ENCODE data around the gene ETDC.
"Not testable (repeated sequence)": the region's sequence is repeated elsewhere in the genome, so short reads cannot be mapped to it uniquely, and the experiment has no call there.

Gene ETDC

DNA sequence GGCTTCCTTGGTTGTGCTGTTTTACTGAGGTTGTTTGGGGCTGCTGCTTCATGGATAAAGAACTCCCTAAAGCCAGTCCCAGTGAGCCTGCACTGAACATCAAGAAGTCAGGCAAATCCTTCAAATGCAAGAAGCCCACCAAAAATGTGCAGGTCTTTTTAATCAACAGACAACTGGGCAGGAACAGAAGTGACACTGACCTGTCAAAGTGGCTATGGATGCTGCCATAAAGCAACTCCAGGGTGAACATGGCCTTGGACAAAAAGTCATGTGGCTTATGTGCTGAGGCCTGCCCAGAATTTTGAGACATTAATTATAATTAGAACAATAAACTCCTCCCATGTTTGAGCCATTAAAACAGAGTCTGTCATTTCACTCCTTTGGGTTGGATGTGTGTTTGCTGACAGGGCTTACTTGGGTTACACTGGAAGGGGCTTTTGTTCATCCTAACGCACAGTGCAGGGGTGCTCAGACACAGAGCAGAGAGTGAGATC lies at the start of gene ETDC:
TSS of gene ETDC (plus strand) at position 51 of the 494 bp plus-strand sequence. CDS start at position 51, 0 bp downstream.
- in situ Hi-C loops (cut with MboI; ENCODE audit: low sequenced_read_pairs) = no loop called here

- in situ Hi-C loops (cut with MboI; ENCODE audit: low sequenced_read_pairs) = not testable (repeated sequence)
These were observed 48.3 kb upstream of the ETDC start for GRCh38 chrX:135260976-135261375.

DNA sequence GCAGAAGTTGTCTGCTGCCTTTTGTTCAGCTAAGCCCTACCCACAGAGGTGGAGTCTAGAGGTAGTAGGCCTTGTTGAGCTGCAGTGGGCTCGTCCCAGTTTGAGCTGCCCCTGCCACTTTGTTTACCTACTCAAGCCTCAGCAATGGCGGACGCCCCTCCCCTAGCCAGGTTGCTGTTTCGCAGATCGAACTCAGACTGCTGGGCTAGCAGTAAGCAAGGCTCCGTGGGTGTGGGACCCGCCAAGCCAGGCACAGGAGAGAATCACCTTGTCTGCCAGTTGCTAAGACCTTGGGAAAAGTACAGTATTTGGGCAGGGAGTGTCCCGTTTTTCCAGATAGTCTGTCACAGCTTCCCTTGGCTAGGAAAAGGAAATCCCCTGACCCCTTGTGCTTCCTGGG lies 45.9 kb upstream of the ETDC start:
- in situ Hi-C loops (cut with MboI; ENCODE audit: low sequenced_read_pairs) = not testable (repeated sequence)

DNA sequence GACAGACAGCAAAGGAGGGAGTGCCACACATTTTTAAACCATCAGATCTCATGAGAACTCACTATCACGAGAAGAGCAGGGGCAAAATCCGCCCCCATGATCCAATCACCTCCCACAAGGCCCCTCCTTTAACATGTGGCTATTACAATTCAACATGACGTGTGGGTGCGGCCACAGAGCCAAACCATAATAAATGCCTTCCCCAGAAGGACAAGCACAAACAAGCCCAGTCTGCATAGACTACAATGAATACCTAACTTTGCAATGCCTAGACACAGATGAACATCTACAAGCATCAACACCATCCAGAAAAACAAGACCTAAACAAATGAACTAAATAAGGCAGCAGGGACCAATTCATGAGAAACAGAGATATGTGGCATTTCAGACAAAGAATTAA lies 45.1 kb upstream of the ETDC start:
- in situ Hi-C loops (cut with MboI; ENCODE audit: low sequenced_read_pairs) = no loop called here

DNA sequence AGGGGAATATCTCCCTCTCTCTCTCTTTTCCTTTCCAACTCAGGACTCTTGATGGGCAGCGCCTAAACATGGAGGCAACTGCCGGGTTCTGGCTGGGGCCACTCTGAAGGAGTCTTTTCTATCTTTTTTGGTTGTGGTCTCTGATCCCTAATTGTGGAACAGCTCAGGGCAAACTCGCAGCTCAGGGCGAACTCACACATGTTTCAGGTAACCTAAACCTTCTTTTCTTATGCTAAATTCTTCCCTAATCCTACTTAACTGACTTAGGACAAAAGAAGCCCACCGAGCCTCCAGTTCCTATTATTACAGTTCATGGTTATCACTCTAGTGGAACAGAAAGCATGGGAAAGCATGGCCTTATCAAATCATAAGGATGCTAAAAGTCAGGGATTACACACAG lies 36.1 kb upstream of the ETDC start:
- in situ Hi-C loops (cut with MboI; ENCODE audit: low sequenced_read_pairs) = no loop called here

GRCh38 chrX:135275973-135276372 lies 33.3 kb upstream of the ETDC start:
- in situ Hi-C loops (cut with MboI; ENCODE audit: low sequenced_read_pairs) = no loop called here

- in situ Hi-C loops (cut with MboI; ENCODE audit: low sequenced_read_pairs) = no loop called here
These were observed 21.9 kb upstream of the ETDC start for GRCh38 chrX:135287266-135287823.

GRCh38 chrX:135295238-135295943 lies 13.9 kb upstream of the ETDC start:
- in situ Hi-C loops (cut with MboI; ENCODE audit: low sequenced_read_pairs) = no loop called here

DNA sequence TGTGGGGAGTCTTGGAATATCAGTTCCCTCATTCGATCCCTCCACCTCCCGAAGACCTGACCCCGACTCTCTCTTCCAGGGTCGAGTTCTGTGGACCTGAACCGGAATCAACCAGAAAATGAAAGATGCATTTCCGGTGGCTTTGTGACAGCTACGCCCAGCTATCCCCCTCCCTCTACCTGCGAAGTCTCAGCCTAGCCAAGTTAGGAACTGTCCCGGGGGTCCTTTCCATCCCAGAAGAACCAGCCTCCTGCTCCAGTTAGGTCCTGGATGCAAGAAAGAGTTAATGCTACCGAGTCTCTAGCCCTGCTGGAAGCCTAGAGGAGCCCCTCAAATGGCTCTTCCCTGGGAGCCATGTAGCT lies 13.4 kb upstream of the ETDC start:
- in situ Hi-C loops (cut with MboI; ENCODE audit: low sequenced_read_pairs) = no loop called here

DNA sequence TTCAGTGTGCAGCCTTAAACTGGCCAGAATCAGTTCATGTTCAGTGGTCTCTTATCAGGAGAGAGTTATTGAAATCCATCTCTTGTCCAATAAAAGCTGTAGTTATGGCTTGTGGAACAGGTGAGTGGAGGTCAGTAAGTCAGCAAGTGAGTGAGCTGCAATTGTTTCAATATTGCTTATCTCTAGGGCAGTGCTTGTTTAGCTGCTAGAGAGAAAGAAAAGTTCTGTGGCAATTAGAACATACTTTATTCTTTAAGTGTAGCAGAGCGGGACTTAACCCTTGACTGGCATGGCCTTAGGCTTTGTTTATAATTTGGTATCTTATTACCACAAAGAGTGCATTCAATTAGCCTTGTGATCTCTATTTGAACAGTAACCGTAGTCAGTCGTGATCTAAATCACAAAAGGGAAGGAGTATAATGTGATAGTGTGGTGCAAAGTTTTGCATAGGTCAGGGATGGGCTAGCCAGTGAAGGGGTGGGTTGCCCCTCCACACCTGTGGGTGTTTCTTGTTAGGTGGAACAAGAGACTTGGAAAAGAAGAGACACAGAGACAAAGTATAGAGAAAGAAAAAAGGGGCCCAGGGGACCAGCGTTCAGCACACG lies 6.9 kb upstream of the ETDC start:
- in situ Hi-C loops (cut with MboI; ENCODE audit: low sequenced_read_pairs) = no loop called here

- in situ Hi-C loops (cut with MboI; ENCODE audit: low sequenced_read_pairs) = no loop called here
These were observed 4.5 kb upstream of the ETDC start for GRCh38 chrX:135304741-135305140.

DNA sequence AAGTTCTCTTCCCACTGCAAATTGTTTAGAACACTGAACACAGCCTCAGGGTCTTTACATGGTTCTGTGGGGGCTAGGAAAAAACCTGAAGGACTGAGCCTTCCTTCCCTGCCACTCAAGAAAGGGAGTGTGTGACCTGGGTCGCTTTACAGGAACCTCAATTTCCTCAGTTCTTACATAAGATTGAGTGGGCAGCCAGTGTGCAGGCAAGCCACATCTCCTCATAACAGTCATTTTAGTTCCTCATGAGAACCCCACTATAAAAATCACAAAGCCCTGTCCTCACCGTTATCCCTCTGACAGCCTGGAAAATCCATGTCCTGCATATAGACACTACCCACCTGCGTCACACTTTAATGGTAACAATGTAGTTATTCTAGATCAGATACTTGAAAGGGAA lies 2.1 kb upstream of the ETDC start:
- in situ Hi-C loops (cut with MboI; ENCODE audit: low sequenced_read_pairs) = no loop called here

DNA sequence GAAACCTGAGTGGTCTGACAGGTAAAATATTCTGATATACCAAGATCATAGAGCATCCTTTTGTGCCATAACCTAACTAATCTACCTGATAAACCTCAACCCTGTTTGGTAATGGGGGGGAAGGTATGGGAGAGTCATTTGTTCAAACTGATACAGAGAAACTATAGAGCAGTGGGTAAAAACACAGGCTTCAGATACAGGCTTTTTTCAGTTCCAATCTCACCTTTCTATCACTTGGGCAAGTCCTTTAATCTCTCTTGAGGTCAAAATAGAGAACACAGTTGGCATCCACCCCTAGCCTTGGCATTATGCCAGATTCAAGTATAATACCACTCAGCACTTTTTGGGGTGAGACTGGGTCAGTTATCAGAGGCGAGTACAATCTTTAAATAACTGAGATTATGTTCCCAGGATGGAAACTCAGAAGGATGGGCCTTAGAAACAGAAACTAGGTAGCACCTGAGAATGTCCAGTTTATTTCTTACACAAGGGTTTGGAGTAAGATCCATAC lies 880 bp upstream of the ETDC start:
- in situ Hi-C loops (cut with MboI; ENCODE audit: low sequenced_read_pairs) = no loop called here

DNA sequence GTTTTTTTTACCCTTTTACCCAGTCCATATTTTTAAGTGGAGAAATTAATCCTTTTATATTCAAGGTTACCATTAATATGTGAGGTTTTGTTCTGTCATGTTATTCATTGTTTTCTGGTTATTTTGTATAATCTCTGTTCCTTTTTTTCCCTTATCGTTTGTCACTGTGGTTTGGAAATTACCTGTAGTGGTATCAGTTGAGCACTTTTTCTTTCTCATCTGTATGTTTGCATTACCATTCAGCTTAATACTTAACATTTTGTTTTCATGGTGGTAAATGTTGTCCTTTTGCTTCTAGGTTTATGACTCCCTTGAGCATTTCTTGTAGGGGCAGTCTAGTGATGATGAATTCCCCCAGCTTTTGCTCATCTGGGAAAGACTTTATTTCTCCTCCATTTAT lies 6.6 kb downstream of the ETDC start:
- in situ Hi-C loops (cut with MboI; ENCODE audit: low sequenced_read_pairs) = no loop called here

DNA sequence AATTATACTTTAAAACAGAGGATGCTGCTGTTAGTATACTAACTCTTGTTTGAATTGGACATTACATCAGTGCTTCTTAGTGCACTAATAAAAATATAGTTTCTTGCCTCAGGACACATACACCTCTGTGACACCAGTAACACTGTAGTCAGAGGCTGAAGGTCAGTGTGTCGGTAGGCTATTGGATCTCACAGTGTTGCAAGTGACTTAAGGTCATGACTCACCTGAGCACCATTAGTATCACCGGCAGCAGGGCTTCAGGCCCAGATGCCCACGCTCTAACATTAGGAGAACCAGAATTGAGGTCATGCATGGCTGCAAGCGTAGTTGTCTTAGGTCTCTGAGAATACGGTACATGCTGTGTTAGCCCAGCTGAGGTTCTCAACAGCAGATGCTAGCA lies 15.2 kb downstream of the ETDC start:
- in situ Hi-C loops (cut with MboI; ENCODE audit: low sequenced_read_pairs) = no loop called here

DNA sequence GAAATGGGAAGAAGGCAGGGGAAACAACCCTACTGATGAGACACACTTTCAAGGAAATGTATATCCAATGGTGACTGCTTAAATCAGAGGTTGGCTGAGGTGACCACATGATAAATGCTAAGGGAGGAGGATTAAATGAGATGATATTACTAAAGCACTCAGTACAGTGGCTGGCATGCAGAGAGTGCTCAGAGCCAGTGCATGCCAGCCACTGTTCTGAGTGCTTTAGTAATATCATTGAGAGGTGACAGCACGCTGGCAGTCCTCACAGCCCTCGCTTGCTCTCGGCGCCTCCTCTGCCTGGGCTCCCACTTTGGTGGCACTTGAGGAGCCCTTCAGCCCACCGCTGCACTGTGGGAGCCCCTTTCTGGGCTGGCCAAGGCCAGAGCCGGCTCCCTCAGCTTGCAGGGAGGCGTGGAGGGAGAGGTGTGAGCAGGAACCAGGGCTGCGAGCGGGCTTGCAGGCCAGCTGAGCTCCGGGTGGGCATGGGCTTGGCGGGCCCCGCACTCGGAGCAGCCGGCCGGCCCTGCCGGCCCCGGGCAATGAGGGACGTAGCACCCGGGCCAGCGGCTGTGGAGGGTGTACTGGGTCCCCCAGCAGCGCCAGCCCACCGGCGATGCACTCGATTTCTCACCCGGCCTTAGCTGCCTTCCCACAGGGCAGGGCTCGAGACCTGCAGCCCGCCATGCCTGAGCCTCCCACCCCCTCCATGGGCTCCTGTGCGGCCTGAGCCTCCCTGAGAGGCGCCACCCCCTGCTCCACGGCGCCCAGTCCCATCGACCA lies 15.9 kb downstream of the ETDC start:
- in situ Hi-C loops (cut with MboI; ENCODE audit: low sequenced_read_pairs) = not testable (repeated sequence)

DNA sequence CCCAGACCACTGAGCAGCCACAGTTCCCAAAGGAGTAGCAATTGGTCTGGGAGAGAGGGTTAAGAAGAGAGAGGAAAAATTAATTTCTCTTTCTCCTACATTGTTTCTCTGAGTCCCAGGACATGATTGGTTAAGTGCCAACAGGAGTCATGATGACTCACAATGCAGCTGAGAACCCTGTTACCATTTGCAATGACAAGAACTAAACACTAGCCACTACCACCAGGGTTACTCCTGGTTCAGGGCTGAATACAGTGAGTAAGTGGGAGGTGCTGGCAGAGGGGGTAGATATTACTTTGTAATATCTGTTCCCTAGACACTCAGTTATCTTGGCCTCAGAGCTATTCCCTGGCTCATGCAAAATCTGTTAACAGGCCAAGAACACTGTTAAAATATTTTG lies 18.0 kb downstream of the ETDC start:
- in situ Hi-C loops (cut with MboI; ENCODE audit: low sequenced_read_pairs) = no loop called here

GRCh38 chrX:135328421-135329005 lies 19.2 kb downstream of the ETDC start:
- in situ Hi-C loops (cut with MboI; ENCODE audit: low sequenced_read_pairs) = no loop called here

- in situ Hi-C loops (cut with MboI; ENCODE audit: low sequenced_read_pairs) = no loop called here
These were observed 21.4 kb downstream of the ETDC start for GRCh38 chrX:135330706-135331105.

DNA sequence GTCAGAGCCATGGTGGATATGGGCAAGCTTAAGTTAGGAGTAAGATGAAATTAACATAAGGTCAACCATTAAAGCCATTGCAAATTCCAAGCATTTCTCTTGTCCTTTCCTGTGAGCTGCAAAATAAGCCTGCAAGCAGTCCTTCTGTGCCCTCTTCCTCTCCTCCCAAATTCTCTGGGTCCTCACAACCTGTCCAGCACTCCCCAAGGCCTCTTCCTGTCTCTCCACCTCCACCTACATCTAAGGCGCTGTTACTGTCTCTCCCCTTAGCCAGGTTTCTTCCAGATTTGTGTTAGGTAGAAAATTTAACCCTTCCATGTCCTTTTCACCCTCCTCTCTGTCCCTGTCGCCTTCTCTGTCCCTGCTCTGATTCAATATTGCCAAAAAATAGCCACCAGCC lies 22.2 kb downstream of the ETDC start:
- in situ Hi-C loops (cut with MboI; ENCODE audit: low sequenced_read_pairs) = no loop called here

GRCh38 chrX:135340831-135341230 lies 31.6 kb downstream of the ETDC start:
- in situ Hi-C loops (cut with MboI; ENCODE audit: low sequenced_read_pairs) = no loop called here

Data from HL-60/S4 (cell line).